ENCODE results near the gene ATP8B4. TPM values are rescaled to one million over a fixed set of nuclear protein-coding genes. Genes with fewer than 3 reads are reported as not detected.

ATP8B4 gene
- total RNA-seq, 1 donor from 2014 or later: 9.0 TPM

DNA sequence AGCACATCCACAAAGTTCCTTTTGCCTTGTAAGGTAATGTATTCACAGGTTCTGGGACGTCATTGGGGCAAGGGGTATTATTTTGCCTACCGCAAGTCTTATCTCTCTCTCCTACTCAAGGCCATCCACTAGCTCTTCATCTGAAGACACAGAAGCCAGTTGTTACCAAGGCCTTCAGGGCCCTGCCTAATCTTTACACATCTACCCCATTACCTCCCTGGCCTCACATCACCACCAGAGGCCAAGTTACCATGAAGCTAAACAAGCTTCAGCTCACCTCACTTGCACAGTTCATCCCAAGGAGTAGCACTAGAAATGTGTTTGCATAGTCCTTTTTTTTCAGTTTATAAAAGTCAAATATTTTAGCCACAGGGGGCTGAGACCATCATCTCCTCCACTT lies 34.1 kb downstream of the ATP8B4 start:
- TF ChIP-seq, protein P1, sequence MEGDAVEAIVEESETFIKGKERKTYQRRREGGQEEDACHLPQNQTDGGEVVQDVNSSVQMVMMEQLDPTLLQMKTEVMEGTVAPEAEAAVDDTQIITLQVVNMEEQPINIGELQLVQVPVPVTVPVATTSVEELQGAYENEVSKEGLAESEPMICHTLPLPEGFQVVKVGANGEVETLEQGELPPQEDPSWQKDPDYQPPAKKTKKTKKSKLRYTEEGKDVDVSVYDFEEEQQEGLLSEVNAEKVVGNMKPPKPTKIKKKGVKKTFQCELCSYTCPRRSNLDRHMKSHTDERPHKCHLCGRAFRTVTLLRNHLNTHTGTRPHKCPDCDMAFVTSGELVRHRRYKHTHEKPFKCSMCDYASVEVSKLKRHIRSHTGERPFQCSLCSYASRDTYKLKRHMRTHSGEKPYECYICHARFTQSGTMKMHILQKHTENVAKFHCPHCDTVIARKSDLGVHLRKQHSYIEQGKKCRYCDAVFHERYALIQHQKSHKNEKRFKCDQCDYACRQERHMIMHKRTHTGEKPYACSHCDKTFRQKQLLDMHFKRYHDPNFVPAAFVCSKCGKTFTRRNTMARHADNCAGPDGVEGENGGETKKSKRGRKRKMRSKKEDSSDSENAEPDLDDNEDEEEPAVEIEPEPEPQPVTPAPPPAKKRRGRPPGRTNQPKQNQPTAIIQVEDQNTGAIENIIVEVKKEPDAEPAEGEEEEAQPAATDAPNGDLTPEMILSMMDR (IDR thresholded peaks at IDR 0.05): no peak
- intact Hi-C loops (cut with DNase I): no loop called here
- no peak for DNase-seq
- Histone ChIP-seq H3K27me3 (ENCODE audit: low read depth) (no peaks in the 10 kb centered on the region), H3K9me3 (no peaks in the 10 kb centered on the region), H3K36me3 (no peaks in the 10 kb centered on the region), H3K4me1 (no peaks in the 10 kb centered on the region), H3K27ac (no peak overlapping the region), H3K4me3 (no peak overlapping the region)
- ATAC-seq: no peak

DNA sequence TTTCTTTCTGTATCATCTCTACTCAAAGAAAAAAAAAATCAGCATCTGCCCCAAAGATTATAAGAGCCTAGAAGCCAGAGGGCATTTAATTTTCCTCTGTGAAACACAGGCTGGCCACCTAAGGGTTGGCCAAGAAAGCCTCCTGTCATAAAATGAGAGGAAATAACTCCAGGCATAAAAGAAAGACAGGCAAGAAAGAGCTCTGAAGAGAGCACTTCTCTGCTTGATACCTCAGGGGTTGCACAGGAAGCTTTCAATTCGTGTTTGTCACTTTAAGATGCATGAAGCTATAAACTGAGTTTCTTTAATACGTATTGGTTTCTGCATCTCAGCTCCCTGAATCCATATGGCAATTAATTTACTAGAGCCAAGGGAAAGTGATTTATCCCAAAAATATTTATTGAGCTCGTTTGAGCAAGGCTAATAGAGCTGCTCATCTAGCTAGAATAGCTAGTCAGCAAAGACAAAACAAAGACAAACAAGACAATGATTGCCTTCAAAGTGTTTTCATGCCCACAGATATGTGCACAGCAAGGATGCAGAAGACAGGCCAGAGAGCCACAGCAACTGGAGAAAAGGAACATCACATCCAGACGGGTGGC lies 35.5 kb downstream of the ATP8B4 start:
- intact Hi-C loops (cut with DNase I): no loop called here
- no peaks in the 10 kb centered on the region for H3K9me3 ChIP-seq
- no peaks in the 10 kb centered on the region for H3K27me3 ChIP-seq (ENCODE audit: low read depth)
- DNase-seq (no peak), ATAC-seq (no peak)
- H3K27ac ChIP-seq: no peak overlapping the region
- TF ChIP-seq, protein P1 (IDR thresholded peaks at IDR 0.05): no peak
- no peaks in the 10 kb centered on the region for H3K36me3 ChIP-seq
- H3K4me1 ChIP-seq: no peaks in the 10 kb centered on the region
- H3K4me3 ChIP-seq: no peak overlapping the region

DNA sequence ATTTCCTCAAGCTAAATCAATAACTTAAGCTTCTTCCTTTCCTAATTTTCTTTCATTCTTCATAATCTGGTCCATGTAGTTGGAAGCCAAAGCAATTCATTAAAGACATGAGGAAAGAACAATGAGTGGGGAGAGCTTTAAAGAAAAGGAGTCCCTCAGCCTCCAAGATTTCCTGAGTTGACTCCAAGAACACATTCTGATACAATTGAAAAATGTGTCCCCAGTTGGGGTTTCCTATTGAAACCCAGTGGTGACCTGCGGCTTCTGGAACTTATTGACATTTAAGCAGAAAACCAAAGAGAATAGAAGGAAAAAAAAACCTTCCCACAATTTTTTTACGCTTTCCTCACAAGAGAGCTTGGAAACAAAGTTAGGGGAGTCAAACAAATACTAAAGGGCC lies 37.0 kb downstream of the ATP8B4 start:
- no peak for ATAC-seq
- Histone ChIP-seq H3K4me3 (no peak overlapping the region), H3K27ac (no peak overlapping the region), H3K4me1 (no peaks in the 10 kb centered on the region), H3K9me3 (no peaks in the 10 kb centered on the region), H3K36me3 (no peaks in the 10 kb centered on the region), H3K27me3 (ENCODE audit: low read depth) (no peaks in the 10 kb centered on the region)
- DNase-seq: no peak
- TF ChIP-seq, protein P1 (IDR thresholded peaks at IDR 0.05): no peak
- intact Hi-C loops (cut with DNase I): no loop called here

DNA sequence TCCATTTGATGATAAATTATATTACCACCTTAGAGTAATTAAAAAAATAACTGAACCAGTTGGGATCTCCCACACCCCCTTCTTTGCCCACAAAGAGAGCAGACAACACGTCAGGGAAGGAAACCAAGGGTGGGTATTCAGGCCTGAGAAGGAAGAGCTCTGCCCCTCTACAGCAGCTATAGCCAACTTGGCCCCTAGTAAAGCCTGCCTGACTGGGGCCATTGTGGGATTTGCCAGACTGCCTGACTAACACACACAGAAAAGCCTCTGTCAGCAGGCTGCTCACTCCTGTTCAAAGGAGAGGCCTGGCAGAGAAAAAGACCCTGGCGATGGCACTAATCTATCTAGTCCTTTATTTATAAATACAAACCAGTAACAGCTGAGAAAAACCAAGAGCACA lies 41.4 kb downstream of the ATP8B4 start:
- DNase-seq (no peak), ATAC-seq (no peak)
- Histone ChIP-seq H3K9me3 (no peaks in the 10 kb centered on the region), H3K27ac (no peak overlapping the region), H3K4me1 (no peaks in the 10 kb centered on the region), H3K36me3 (no peaks in the 10 kb centered on the region), H3K4me3 (no peak overlapping the region), H3K27me3 (ENCODE audit: low read depth) (no peaks in the 10 kb centered on the region)
- intact Hi-C loops (cut with DNase I): no loop called here
- TF ChIP-seq, protein P1 (IDR thresholded peaks at IDR 0.05): no peak

DNA sequence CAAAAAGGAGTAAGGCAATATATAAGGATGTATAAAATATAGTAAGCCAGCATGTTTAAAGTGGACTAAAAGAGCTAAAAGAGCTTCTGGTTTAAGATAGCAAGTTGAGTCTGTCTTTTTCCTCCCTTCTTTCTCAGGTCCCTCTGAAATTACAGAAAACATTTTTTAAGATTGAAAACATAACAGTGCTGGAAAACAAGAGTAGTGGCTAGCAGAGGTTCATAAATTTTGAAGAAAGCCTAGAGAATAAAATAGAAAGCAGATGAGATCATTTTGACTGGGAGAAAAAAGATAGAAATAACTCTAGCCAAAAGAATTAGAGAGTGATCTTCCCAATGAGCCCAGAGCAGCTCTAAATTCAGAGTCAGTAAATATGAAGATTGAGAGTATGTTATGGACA lies 41.9 kb downstream of the ATP8B4 start:
- DNase-seq (no peak), ATAC-seq (no peak)
- TF ChIP-seq, protein P1 (IDR thresholded peaks at IDR 0.05): no peak
- H3K36me3 ChIP-seq: no peaks in the 10 kb centered on the region
- no peak overlapping the region for H3K4me3 ChIP-seq
- no peaks in the 10 kb centered on the region for H3K9me3 ChIP-seq
- no peak overlapping the region for H3K27ac ChIP-seq
- H3K27me3 ChIP-seq (ENCODE audit: low read depth): no peaks in the 10 kb centered on the region
- H3K4me1 ChIP-seq: no peaks in the 10 kb centered on the region
- intact Hi-C loops (cut with DNase I): no loop called here

Data from lower lobe of right lung (tissue), 2 donors.